ENCODE data around the gene AP2A2.

DNA sequence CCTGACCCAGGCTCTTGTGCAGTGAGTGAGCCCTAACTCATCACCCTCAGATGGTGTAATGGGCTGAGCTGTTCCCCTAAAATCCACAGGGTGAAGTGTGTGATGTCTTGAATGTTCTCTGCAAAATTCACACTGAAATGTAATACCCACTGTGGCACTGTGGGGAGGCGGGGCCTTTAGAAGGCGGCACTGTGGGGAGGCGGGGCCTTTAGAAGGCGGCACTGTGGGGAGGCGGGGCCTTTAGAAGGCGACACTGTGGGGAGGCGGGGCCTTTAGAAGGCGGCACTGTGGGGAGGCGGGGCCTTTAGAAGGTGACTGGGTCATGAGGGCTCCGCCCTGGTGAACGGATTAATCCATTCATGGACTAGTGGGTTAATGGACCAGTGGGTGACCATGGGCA is 48.1 kb upstream of the AP2A2 start:
- TF ChIP-seq MXD4 (CRISPR knock-in tag; IDR thresholded peaks at IDR 0.05; ENCODE audit: borderline replicate concordance), result no peak
- no peak for TF ChIP-seq CTCF (IDR thresholded peaks at IDR 0.05)
- TF ChIP-seq, protein P1, sequence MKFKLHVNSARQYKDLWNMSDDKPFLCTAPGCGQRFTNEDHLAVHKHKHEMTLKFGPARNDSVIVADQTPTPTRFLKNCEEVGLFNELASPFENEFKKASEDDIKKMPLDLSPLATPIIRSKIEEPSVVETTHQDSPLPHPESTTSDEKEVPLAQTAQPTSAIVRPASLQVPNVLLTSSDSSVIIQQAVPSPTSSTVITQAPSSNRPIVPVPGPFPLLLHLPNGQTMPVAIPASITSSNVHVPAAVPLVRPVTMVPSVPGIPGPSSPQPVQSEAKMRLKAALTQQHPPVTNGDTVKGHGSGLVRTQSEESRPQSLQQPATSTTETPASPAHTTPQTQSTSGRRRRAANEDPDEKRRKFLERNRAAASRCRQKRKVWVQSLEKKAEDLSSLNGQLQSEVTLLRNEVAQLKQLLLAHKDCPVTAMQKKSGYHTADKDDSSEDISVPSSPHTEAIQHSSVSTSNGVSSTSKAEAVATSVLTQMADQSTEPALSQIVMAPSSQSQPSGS (CRISPR knock-in tag; IDR thresholded peaks at IDR 0.05; ENCODE audit: borderline replicate concordance, low read depth), result no peak
- TF ChIP-seq OVOL2 (CRISPR knock-in tag; IDR thresholded peaks at IDR 0.05; ENCODE audit: borderline replicate concordance), result no peak
- TF ChIP-seq TEAD4 (CRISPR knock-in tag; IDR thresholded peaks at IDR 0.05), result no peak
- TF ChIP-seq ATF3 (CRISPR knock-in tag; conservative IDR thresholded peaks at IDR 0.05), result no peak
- TF ChIP-seq NFYB (CRISPR knock-in tag; conservative IDR thresholded peaks at IDR 0.05; ENCODE audit: low read depth), result no peak
- no peak for TF ChIP-seq FOXK1 (CRISPR knock-in tag; IDR thresholded peaks at IDR 0.05)
- no peak for TF ChIP-seq KAT7 (CRISPR knock-in tag; IDR thresholded peaks at IDR 0.05; ENCODE audit: borderline replicate concordance)
- no peak for TF ChIP-seq HMGXB4 (CRISPR knock-in tag; IDR thresholded peaks at IDR 0.05)
- TF ChIP-seq, protein P2, sequence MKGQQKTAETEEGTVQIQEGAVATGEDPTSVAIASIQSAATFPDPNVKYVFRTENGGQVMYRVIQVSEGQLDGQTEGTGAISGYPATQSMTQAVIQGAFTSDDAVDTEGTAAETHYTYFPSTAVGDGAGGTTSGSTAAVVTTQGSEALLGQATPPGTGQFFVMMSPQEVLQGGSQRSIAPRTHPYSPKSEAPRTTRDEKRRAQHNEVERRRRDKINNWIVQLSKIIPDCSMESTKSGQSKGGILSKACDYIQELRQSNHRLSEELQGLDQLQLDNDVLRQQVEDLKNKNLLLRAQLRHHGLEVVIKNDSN (CRISPR knock-in tag; IDR thresholded peaks at IDR 0.05), result no peak
- TF ChIP-seq SMAD3 (CRISPR knock-in tag; IDR thresholded peaks at IDR 0.05; ENCODE audit: borderline replicate concordance), result no peak
- no peak for TF ChIP-seq E2F4 (CRISPR knock-in tag; IDR thresholded peaks at IDR 0.05; ENCODE audit: borderline replicate concordance, low read depth)

Measured in WTC11 (cell line).